Activated CD8-positive, alpha-beta memory T cell treated with anti-CD3 and anti-CD28 coated beads for 1 hour (primary cell): ENCODE results near the gene DDX31.

Source experiments
- DNase-seq, 2 donors: peaks; one replicate each; pipeline ENCODE4 v3.0.0-alpha.2; 2020; ENCODE audit warnings: low read depth in 1 of 2; ENCODE audit errors: extremely low read depth in 1 of 2

Gene DDX31

DNA sequence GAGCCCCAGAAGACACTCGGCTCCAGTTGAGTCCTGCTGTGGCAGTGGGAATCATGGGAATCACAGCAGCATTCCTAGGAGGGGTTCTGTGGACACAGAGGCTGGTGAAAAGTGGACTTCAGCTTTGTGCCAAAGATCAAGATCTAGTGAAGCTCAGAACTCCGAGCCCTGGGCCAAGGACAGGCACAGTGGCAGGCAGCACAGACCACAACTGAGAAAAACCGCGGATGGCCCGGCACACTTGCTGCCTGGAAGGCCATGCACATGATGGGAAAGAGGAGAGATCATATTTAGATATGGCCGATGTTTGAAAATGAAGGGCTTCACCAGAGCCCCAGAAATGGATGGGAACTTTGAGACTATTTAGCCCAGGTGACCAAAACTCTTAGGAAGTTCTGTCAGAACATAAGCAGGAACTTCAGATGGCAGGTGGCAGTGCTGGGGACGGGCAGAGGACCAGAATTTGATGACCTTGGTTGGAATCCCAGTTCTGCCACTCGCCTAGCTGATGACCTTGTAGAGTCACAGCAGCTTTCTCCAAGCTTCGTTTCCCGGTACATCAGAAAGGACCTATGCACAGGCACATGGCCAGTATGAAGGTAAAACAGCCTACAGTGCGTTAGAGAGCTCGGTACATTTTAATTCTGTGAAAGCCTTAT is 69.3 kb downstream of the DDX31 start:
- no peak for DNase-seq

DNA sequence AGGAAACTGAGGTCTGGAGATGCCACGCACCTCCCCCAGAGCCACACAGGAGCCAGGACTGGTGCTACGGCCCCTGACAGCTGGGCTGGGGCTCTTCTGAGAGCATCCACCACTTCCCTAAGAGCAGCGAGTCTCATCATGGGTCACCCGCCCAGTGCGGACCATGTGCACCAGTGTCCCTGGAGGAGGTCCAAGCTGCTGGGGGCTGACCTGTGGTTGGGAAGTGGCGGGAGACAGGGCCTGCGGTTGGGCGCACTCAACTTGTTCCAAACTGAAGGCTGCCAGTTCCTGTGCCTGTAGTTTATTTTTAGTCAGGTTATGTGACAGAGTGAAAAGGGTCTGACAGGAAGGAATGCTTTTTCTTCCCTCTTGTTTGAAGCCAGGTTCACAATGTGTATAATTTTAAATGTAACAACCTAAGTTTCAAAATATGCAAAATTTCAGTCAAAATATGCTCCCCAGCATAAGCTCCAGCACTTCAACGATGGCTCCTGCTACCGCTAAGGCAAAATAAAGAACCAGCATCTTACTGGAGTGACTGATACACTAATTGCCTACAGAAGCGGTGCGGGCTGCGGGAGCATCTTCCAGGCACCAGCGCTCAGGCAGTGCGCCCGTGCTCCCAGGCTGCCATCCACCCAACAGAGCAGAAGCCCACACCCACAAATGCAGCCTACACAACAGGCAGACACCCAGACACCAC is 72.6 kb downstream of the DDX31 start:
- DNase-seq: no peak

DNA sequence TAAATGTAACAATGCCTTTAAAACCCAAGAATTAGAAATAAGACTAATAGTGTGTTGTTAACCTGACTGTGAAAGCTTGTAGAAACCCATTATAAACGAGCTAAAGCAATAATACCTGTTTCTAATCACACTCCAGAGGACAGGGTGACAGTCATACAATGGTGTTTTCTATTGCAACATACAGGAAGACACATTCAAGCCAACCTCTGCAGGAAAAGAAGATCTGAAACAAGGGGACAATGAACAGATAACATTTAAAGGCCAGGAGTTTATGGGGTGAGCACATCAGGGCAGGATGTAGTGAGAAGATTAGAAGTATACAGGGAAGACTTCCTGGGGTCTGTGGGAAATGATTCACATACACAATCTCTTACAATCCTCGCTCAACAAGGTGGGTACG is 73.6 kb downstream of the DDX31 start:
- DNase-seq: no peak

DNA sequence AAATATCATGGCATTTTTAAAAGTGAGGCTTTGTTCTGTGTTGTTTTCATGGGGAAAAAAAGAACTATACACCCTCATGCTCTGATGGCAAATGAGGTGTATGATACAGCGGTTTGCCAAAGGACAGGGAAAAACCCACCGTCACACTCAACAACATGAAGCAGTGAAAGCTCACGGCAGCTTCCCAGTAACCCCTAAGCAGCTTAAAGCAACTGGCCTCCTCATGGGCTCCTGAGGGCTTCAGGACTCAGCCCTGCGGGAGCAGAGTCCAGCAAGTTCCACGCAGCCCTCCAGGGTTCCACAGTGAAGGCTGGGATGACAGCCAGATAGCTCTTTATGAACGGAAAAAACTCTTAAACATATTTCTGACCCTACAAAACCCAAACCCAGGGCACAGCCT is 74.5 kb downstream of the DDX31 start:
- DNase-seq: no peak

DNA sequence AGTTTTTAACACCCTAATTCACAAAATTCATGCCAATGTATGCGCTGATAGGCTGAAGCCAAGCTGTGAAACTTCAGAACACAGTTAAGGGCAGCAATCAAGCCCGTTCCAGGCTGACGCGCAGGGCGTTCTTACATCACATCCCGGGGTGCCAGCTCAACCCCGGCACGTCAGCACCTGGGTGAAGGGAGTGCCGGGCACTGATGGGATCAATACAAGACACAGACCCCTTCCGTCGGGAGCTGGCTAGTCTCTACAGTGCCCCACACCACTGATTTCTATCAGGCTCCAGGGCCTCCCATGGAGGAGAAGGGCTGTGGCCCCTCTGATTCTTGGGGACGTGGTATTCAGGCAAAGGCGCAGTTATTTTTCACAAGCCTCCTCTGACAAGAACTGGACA is 75.4 kb downstream of the DDX31 start:
- DNase-seq: no peak

DNA sequence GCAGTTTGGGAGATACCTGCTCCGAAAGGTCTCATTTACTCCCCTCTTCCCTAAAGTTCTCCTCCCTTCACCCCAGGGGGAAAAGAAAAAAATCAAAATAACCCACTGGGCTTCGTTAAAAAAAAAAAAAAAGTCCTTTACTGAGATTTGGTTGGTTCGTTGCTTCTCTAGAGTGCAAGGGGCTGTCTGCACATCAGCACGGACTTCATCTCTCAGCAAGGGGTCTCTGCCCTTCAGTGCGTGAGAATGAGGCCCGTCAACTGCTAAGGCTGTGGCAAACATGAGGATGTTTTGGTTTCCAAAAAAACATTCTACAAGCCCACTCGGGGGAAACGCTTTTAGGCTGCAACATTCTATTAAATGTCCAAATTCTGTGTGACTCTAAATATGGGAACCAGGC is 77.3 kb downstream of the DDX31 start:
- no peak for DNase-seq

DNA sequence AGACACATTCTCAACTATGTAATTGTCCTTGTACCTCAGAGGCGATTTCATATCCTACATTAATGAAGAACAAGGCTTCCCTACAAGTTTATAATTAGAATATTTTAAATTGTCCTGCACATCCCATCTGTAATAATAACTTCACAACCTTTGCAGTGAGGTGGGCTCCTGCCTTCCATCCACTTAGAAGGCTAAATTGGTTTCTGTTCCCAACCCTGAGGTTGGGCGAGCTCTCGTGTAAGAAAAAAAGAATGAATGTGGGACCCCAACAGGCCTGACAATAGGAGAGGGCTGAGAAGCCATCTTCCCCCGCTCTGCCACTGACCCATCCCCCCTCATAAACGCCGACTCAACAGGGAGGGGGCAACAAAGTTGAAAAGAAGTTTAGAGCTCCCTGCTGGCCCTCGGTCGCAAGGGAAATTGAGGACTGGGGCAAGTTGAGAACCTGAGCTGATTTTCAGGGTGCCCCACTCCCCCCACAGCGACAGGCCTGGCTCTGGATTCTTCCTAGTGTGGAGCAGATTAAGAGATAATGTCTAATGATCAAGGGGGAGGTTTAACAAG is 78.0 kb downstream of the DDX31 start:
- no peak for DNase-seq

DNA sequence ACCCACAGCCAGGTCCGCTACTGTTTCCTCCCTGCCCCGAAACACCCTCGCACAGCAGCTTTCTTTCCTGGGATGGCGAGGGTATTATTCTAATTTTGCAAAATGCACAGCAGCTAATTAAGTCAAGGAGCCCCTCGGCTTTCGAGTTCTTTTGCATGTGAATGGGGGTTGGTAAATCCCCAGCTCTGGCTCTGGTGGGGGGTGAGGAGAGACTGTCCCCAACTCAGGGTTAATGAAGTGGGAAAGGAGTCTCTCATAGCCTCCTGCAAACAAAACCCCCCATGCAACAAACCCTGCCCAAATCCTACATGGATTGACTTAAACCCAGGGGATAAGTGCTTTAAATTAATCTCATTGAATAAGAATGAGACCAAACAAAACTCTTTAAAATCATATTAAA is 78.5 kb downstream of the DDX31 start:
- DNase-seq: no peak

DNA sequence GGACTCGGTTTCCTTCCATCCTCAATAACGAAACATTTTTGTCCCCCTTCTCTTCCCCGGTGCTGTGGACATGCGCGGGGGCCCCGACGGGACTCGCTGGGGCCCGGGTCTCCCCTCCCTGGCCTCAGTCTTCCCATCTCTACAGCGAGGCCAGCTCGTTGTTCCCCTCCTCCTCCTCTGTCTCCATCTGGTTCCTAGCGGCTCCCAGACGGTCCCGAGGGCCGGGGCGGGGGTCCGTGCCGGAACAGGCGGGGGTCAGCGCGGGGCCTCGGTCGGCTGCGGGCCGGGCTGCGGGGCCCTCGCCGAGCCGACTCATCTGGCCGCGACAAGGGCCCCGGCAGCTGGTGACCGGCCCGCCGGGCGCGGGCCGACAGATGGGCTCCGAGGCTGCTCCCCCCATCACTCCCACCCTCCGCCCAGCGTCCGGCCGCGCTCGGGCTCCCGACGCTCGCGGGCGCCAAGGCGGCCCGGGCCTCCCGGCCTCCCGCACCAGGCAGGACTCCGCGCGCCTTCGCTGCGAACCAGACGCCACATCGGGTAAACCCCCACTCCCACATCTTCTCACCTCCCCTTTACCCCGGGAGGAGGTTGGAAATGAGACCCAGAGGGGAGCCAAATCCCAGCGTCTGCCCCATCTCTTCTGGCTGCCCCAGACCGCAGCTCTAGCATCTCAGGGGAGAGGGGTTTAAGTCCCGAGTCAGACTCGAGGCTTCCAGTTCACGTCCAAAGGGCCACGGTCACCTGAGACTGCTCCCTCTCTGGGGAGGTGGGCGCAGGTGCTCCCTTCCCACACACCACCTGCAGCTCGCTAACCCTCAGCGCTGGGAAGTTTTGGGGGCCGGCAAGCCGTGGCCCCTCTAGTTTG is 79.2 kb downstream of the DDX31 start:
- DNase-seq: no peak

DNA sequence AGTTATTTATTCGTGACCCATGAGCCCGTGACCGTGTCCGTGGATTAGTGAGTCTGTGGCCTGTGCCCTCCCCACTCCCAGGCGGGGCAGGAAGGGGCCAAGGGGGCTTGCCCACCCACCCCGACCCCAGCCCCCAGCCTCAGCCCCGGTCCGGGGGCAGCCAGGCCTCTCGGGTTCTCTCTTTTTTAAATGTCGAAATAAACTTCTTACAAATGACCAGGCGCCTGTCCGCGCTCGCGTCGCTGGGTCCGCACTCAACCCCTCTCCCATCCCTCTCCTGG is 79.8 kb downstream of the DDX31 start:
- DNase-seq: no peak

DNA sequence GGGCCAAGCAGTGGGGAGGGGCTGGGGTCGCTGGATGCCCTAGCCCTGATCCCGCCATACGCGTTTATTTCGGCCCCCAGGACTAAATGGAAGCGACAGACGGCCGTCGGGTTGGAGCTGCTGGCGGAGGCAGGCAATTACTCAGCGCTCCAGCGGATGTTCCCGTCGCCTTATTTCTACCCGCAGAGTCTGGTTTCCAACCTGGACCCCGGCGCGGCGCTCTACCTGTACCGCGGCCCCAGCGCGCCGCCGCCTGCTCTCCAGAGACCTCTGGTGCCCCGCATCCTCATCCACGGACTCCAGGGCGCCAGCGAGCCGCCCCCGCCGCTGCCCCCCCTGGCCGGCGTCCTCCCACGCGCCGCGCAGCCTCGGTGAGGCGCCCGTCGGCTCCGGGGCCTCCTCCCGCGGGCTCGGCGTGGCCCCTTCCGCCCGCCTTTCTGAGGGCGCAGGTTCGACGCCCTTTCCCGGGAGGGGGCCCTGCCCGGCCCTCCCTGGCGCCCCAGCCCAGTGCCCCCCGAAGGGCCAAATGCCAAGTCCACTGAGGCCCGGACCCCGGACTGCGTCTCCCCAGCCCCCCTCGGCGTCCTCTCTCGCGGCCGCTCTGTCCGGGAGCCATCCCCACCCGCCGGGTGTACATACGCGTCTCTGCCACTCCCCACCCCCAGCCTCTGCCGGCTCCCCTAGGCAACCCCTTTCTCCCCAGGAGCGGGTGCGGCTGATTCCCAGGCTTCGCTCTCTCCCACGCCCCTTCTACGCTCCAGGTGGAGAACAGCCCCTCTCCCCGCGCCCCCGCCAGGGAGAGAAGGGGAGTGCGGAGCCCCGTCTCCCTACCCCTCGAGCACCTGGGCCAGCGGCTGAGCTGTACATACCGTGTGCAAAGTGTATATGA is 80.4 kb downstream of the DDX31 start:
- DNase-seq: no peak

DNA sequence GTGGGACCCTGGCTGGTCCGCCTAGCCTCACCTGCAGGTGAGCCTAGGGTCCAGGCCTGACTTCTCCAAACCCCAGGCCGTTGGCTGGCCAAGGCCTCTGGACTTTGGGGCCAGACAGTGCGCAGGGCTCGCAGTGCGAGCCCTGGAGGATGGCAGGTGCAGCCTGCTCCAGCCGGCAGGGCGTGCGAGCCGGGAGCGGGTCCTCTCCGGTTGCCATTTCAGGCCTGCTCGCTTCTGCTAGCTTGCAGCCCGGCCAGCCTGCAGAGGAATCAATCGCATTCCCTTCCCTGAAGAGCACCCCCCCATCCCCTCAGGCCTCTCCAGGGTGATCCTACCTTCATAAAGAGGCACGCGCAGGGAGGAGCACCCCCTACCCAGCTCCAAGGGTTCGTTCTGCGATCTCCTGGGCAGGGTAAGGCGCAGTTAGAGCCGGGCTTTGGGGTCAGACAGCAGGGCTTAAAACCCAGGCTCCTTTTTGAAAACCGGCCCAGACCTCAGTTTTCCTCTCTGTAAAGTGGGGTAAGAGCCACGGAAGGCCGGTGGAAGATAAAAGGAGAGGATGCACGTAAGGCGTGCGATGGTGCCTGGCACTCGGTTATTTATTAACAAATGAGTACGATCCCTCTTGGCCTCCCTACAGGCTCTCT is 81.2 kb downstream of the DDX31 start:
- no peak for DNase-seq

DNA sequence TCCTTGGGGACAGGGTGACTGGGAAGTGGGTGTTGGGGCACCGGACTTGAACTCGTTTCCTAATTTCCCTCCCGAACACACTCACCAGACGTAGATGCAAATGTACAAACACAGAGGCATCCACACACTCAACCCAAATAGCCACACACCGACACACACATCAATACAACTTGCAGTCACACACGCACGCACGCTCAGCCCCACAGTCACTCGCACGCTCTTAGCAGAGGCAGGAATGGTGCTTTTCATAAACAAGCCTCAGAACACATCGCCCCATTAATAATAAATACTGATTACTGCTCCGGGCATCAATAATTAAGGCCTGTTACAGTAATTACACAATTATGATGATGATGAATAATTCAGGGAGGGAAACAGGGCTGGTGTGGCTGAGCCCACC is 81.7 kb downstream of the DDX31 start:
- DNase-seq: no peak

DNA sequence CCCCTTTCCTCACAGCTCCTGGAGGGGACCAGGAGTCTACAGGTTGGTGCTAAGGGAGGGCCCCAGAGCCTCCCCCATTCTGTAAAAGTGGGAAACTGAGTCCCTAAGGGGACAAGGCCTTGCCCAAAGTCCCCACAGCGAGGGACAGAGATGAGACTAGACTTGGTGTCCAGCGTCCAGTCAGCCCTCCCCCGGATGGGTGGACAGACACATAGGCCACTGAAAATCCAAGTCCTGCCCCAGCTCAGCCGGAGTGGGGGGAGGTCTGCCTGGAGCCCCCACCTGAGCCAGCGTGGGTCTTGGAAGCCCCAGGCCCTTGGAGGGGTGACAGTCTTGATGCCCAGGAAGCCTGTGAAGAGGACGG is 82.2 kb downstream of the DDX31 start:
- DNase-seq: no peak

DNA sequence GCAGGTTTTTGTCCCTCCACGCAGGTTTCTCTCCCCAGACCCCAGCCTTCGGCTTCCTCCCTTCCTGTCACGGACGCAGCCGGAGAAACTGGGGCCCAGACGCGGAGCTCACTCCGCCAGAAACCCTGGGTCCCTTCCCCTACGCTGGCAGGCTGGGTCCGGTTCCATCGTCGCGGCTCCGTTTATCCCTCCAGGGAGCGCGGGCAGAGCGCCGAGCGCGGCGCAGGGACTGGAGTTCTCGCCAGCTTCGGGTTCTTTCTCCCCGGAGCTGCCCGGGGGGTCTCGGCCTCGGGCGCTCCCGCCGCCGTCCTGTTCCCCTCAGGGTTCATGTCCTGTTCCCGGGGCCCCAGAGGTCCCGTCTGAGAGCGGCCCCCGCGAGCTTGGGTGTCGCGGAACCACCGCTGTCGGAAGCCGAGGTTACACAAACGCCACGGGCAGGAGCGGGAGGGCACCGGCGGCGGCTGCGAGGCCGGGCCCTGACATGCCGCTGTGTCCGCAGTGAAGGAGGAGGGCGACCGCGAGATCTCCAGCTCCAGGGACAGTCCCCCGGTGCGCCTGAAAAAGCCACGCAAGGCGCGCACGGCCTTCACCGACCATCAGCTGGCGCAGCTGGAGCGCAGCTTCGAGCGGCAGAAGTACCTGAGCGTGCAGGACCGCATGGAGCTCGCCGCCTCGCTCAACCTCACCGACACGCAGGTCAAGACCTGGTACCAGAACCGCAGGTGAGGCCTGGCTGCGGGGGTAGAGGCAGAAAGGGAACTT is 82.8 kb downstream of the DDX31 start:
- no peak for DNase-seq

DNA sequence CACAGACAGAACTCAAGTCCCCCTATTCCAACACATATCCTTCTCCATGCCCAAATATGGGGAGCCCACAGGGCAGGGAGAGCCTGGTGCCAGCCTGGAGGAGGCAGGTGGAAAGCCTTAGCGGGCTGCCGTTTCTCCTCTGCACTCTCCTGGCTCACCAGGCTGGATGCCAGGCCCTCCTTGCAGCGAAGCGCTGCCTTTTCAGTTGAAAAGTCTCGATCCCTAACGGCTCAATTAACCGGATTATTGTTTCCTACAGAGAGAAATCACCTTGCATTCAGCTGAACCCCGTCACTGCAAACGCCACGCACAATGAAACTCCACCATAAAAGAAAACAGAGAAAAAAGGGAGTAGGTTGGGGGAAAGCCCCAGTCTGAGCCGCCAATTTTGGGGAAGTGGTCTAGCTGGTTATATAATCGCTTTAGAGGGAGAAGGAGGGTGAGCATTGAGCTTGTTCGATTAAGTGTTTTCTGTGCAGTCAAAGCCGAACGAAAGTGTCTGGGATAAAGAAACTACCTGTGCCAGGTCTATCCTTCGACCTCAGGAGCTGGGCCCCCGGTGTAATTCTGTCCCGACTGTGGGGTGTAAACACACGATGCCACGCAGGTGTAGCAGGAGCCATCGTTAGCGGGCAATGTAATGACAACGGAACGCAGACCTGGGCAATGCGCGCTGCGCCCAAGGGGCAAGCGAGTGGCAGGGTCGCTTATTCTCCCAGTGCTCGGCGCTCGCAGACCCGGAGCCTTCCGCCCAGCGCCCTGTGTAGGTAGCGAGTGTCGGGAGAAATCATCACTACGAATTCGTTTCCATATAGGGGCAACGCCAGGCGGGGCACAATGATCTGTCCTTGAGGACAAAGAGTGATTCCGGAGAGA is 83.6 kb downstream of the DDX31 start:
- DNase-seq: no peak

DNA sequence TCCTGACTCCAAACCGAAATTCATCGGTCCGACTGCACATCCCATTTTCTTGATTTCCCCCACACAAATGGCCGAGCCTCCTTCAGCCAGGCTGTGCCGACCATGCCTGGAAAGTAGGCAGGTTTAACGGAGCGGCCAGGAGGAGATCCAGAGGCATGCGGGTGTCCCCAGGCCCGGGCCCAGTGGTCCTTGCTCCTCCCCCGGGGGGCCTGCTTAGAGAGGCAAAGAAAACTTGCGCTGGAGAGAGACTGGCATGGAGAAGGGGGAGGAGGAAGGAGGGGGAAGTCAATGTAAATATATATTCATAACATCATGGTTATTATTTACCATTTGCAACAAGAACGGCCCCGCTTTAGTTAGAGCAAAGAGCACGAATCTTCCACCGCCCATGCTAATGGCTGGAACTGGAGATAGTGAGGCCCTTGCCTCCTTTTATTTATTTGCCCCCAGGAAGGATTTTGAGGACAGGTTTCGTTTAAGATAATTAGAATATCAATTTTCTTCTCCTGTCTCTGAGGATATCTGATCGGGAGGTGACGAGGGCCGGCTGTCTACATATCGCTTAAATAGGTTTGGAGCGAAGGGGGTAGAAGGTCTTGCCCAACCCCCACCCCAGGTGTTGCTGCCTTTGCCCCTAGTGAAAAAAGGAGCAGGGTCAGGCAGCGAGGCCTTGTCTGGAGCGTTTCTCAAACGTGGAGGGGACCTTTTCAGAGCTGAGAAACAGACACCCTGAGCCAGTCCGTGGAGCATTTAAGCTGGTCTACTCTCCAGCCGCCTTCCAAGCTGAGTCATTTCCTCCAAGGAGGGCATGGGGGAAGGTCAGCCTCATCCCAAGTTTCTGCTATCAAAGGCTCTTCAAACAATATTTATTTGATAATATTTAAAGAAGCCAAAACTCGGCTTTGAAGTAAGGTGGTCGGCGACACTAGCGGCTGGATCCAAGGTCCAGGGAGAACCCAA is 84.9 kb downstream of the DDX31 start:
- DNase-seq: no peak
